Heart left ventricle (tissue), 16 donors: ENCODE measurements around the gene RAB22A. TPM values are rescaled to one million over a fixed set of nuclear protein-coding genes. Genes with fewer than 3 reads are reported as not detected.

Experiments used
- ATAC-seq, 4 donors: fragments of 200-7000 bp; cut with Tn5 transposase; one replicate each; pipeline ENCODE4 v1.9.1; 2020 to 2022; ENCODE audit warnings: moderate library complexity in 4 of 4, mild to moderate bottlenecking in 3 of 4, moderate number of reproducible peaks in 1 of 4
- DNase-seq, 5 donors: peaks; one replicate each; pipeline ENCODE4 v3.0.0-alpha.2; 2020
- H3K27ac ChIP-seq, 12 donors: fragments of 200-600 bp; sonication (generic) in 4 of 12; one replicate each; pipeline versions ENCODE4 v1.5.0 to v1.8.0; 2016 to 2022; ENCODE audit warnings: mild to moderate bottlenecking in 2 of 12
- H3K27me3 ChIP-seq, 9 donors: fragments of 200-600 bp; sonication (generic) in 2 of 9; one replicate each; pipeline versions ENCODE4 v1.5.1 to v1.8.0; 2016 to 2022; ENCODE audit warnings: mild to moderate bottlenecking in 3 of 9
- H3K36me3 ChIP-seq, 9 donors: fragments of 200-600 bp; sonication (generic) in 2 of 9; one replicate each; pipeline versions ENCODE4 v1.5.0 to v1.8.0; 2018 to 2022; ENCODE audit warnings: mild to moderate bottlenecking in 2 of 9
- H3K4me1 ChIP-seq, 12 donors: fragments of 200-600 bp; sonication (generic) in 4 of 12; one replicate each; pipeline versions ENCODE4 v1.5.0 to v1.8.0; 2016 to 2022; ENCODE audit warnings: mild to moderate bottlenecking in 3 of 12
- H3K4me3 ChIP-seq, 12 donors: fragments of 200-600 bp; sonication (generic) in 4 of 12; one replicate each; pipeline versions ENCODE4 v1.5.0 to v1.8.0; 2017 to 2022; ENCODE audit warnings: mild to moderate bottlenecking in 9 of 12, moderate library complexity in 4 of 12
- H3K9me3 ChIP-seq, 12 donors: fragments of 200-600 bp; sonication (generic) in 4 of 12; one replicate each; pipeline versions ENCODE4 v1.5.0 to v1.8.0; 2016 to 2022; ENCODE audit warnings: mild to moderate bottlenecking in 1 of 12
- CTCF ChIP-seq, 12 donors: fragments of 200-600 bp; sonication (generic) in 4 of 12; IDR thresholded peaks; one replicate each; pipeline versions ENCODE4 v1.5.0 to v1.8.0; 2018 to 2022; ENCODE audit warnings: antibody characterized with exemption in 12 of 12, mild to moderate bottlenecking in 5 of 12
- POLR2A ChIP-seq, 2 donors: fragments of 450-650 bp; IDR thresholded peaks; one replicate each; pipeline ENCODE4 v1.6.1; 2017; ENCODE audit warnings: antibody characterized with exemption in 2 of 2, mild to moderate bottlenecking in 2 of 2, moderate library complexity in 2 of 2
- WGBS, 4 donors: extraction: QIAGEN DNeasy Blood & Tissue Kit in 2 of 4; methylation state at CpG; one replicate each; pipeline versions ENCODE4 v1.1.5 to v1.1.7; 2013 to 2018; 5-methylcytosine and 5-hydroxymethylcytosine counted together
- intact Hi-C, 10 donors: fragments of 100-400 bp; cut with DNase I; formaldehyde crosslinking; loops; one replicate each; pipeline versions ENCODE4 v1.11.1 to v1.14.2; 2022
- polyA plus RNA-seq, 2 donors: library from polyadenylated mRNA; stranded (reverse); fragments of 200-250 nt; gene quantifications; one replicate each; pipeline ENCODE4 v1.2.3, GENCODE V29; 2013
- total RNA-seq, 9 donors: library from RNA; depleted of rRNA in 2 of 9; stranded (reverse); fragments of >200 nt in 2 of 9; fragmentation: NEBNext Ultra II Directional in 3 of 9; extraction: Animal tissue kit (Norgen Biotek cat#: 25700) in 3 of 9; gene quantifications; one replicate each; pipeline versions ENCODE4 v1.1.0 to v1.2.4, GENCODE V29; 2016 to 2023
- donor health status: ischemic (EF 13 %, LVEDD 7.1; RV severe dilation, severe dysfunction).
- donor health status: healthy with polysubstance abuse.
- donor health status: DM: no; HTN: yes; CAD: no.
- donor health status: DM: no; HTN: no; CAD: no.
- donor health status: ischemic (EF 25% LVEDD 6.9; RV normal size, moderate dysfunction).
- donor health status: ischemic (EF 25% LVEDD 5.7; RV mildly dilated, moderate dysfunction).
- donor health status: healthy.
- donor health status: DM: yes; HTN: yes; CAD: no.
- donor health status: ischemic (EF 35%, LVEDD 5.7; RV mildly dilated, moderate dysfunction).
- donor health status: nonischemic (EF 11% LVEDD 7.7; RV severe dilation, severe dysfunction).
- donor health status: DM: yes; HTN: yes; CAD: no.
- donor health status: PGD.
- donor health status: ischemic (EF 29% LVEDD 5.4; RV normal size, mild dysfunction).
- donor health status: nonischemic (EF 23%, LVEDD 6.1; RV moderate dilation, normal function).

Gene RAB22A
- total and polyA plus RNA-seq, 11 donors = 3.0 to 9.7 (median 6.4) TPM

GRCh38 chr20:58313396-58313795 lies 3.9 kb downstream of the RAB22A start:
- H3K4me1 ChIP-seq = peaks cover 0 to 21% (median 15%) of the 10 kb centered on the region in 12 donors
- no peak for DNase-seq
- intact Hi-C loops = loop anchor here in 5 of 10 donors (5.0 to 10.0 kb wide), 5 partner anchors 61 to 134 kb away; partner anchors contain the start of gene VAPB (in 3 of the 5)

DNA sequence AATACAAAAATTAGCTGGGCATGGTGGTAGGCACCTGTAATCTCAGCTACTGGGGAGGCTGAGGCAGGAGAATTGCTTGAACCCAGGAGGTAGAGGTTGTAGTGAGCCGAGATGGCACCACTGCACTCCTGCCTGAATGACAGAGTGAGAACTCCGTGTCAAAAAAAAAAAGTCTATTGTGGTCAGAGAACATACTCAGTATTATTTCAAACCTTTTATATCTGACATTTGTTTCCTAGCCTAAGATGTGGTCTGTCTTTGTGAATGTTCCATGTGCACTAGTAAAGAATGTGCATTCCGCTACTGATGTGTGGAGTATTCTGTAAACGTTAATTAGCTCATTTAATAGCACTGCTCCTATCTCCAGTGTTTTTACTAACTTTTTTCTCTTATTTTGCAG lies 11.7 kb downstream of the RAB22A start:
- Histone ChIP-seq H3K4me3 (no peak overlapping the region), H3K27me3 (no peaks in the 10 kb centered on the region), H3K4me1 (peaks cover 0 to 16% (median 3%) of the 10 kb centered on the region in 12 donors), H3K9me3 (no peaks in the 10 kb centered on the region), H3K27ac (no peak overlapping the region), H3K36me3 (peaks cover 0 to 25% (median 12%) of the 10 kb centered on the region in 9 donors)
- intact Hi-C loops = no loop called here
- TF ChIP-seq POLR2A (IDR thresholded peaks at IDR 0.05) (no peak), CTCF (IDR thresholded peaks at IDR 0.05) (no peak)
- no peak for ATAC-seq
- DNase-seq = no peak
- 84 to 90% (median 88%) methylated on average over 4 of the region's 4 CpGs for WGBS, 4 donors

More at GRCh38 chr20:58313396-58313795, 3.9 kb downstream of the RAB22A start:
- no peak for ATAC-seq
- 91 to 96% (median 95%) methylated on average over 4 of the region's 4 CpGs for WGBS, 4 donors
- no peaks in the 10 kb centered on the region for H3K27me3 ChIP-seq
- H3K27ac ChIP-seq = no peak overlapping the region
- H3K4me3 ChIP-seq = no peak overlapping the region
- no peaks in the 10 kb centered on the region for H3K9me3 ChIP-seq
- TF ChIP-seq POLR2A (IDR thresholded peaks at IDR 0.05) = no peak
- no peak for TF ChIP-seq CTCF (IDR thresholded peaks at IDR 0.05)
- peaks cover 0 to 66% (median 46%) of the 10 kb centered on the region in 9 donors for H3K36me3 ChIP-seq

DNA sequence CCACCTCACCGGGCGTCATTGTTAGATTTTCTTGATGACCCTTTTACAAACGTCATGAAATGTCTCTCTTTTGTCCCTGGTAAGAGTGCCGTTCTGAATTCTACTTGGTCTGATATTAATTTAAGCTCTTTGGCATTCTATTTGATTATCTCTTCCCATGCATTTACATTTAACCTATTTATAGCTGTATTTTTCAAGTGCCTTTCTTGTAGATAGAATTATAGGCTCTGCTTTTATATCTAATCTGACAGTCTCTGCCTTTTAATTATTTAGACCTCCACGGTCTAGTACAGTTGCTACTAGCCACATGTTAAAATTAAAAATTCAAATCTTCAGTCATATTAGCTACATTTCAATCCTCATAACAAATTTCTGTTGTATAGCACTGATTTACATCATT lies 12.6 kb downstream of the RAB22A start:
- ATAC-seq (no peak), DNase-seq (no peak)
- Histone ChIP-seq H3K9me3 (no peaks in the 10 kb centered on the region), H3K27me3 (no peaks in the 10 kb centered on the region), H3K27ac (no peak overlapping the region), H3K36me3 (peaks cover 0 to 16% (median 3%) of the 10 kb centered on the region in 9 donors), H3K4me3 (no peak overlapping the region), H3K4me1 (peaks cover 0 to 21% (median 3%) of the 10 kb centered on the region in 12 donors)
- intact Hi-C loops = no loop called here
- WGBS, 4 donors = 50 to 60% (median 53%) methylated on average over 5 of the region's 5 CpGs
- TF ChIP-seq CTCF (IDR thresholded peaks at IDR 0.05) = no peak
- no peak for TF ChIP-seq POLR2A (IDR thresholded peaks at IDR 0.05)

GRCh38 chr20:58325912-58326311 lies 16.4 kb downstream of the RAB22A start:
- Histone ChIP-seq H3K4me3 (no peak overlapping the region), H3K9me3 (no peaks in the 10 kb centered on the region), H3K27me3 (no peaks in the 10 kb centered on the region), H3K36me3 (no peaks in the 10 kb centered on the region), H3K4me1 (peaks cover 0 to 48% (median 11%) of the 10 kb centered on the region in 12 donors), H3K27ac (no peak overlapping the region)
- TF ChIP-seq CTCF (IDR thresholded peaks at IDR 0.05) (no peak), POLR2A (IDR thresholded peaks at IDR 0.05) (no peak)
- WGBS, 4 donors = 91 to 95% (median 93%) methylated on average over 2 of the region's 2 CpGs
- intact Hi-C loops = no loop called here
- DNase-seq = no peak
- ATAC-seq = no peak
